Panc1 (cell line): ENCODE results near the gene MARCHF3. TPM values are rescaled to one million over a fixed set of nuclear protein-coding genes. Genes with fewer than 3 reads are reported as not detected.

ENCODE experiments used
- ATAC-seq: fragments of 200-7000 bp; cut with Tn5 transposase; 2 replicates; pipeline ENCODE4 v1.9.1; 2020; ENCODE audit warnings: mild to moderate bottlenecking, moderate library complexity
- BruUV-seq: library from RNA; stranded (reverse); fragments of 400-500 nt; replicated peaks from 2 replicates; lab custom pipeline; 2021; lab: Mats Ljungman, UMichigan
- CTCF ChIA-PET: fragments of 300-600 bp; sonication (Branson Sonifier 250); formaldehyde crosslinking; loops from one replicate; lab custom pipeline; 2022; ENCODE audit warnings: antibody characterized with exemption; lab: Charles Lee
- POLR2A ChIA-PET: fragments of 300-600 bp; sonication (Branson Sonifier 250); formaldehyde crosslinking; loops from one replicate; lab custom pipeline; 2022; ENCODE audit warnings: antibody characterized with exemption; lab: Charles Lee
- DNase-seq: peaks from one replicate; pipeline ENCODE4 v3.0.0-alpha.2; 2010; ENCODE audit warnings: low read depth, low spot score
- H3K27ac ChIP-seq: 2 replicates; pipeline ENCODE4 v1.5.1; 2011; ENCODE audit warnings: mild to moderate bottlenecking, low read length, inconsistent platforms
- H3K27me3 ChIP-seq: fragments of 200-500 bp; sonication (Bioruptor generic); 2 replicates; pipeline ENCODE4 v1.6.0; 2014; ENCODE audit warnings: low read length, inconsistent platforms; ENCODE audit not compliant: control insufficient read depth, insufficient read depth
- H3K36me3 ChIP-seq: fragments of 200-500 bp; sonication (Bioruptor generic); 2 replicates; pipeline ENCODE4 v1.5.1; 2014; ENCODE audit warnings: inconsistent platforms, mild to moderate bottlenecking, low read length, moderate library complexity; ENCODE audit not compliant: control insufficient read depth, insufficient read depth
- H3K4me1 ChIP-seq: 2 replicates; pipeline ENCODE4 v1.5.1; 2011; ENCODE audit warnings: inconsistent platforms, mild to moderate bottlenecking, low read length, moderate library complexity; ENCODE audit not compliant: control insufficient read depth, insufficient read depth
- H3K4me3 ChIP-seq, 2 experiments: 2 replicates each; pipeline ENCODE4 v1.5.1; 2011 to 2012; ENCODE audit warnings: low read depth in 2 of 2, low read length in 2 of 2, mild to moderate bottlenecking in 2 of 2, inconsistent platforms in 1 of 2, moderate library complexity in 1 of 2
- H3K9me3 ChIP-seq: fragments of 200-500 bp; sonication (Bioruptor generic); 2 replicates; pipeline ENCODE4 v1.5.1; 2014; ENCODE audit warnings: low read depth, mild to moderate bottlenecking, inconsistent platforms, low read length, moderate library complexity; ENCODE audit not compliant: control insufficient read depth, insufficient read depth
- POLR2AphosphoS5 ChIP-seq: IDR thresholded peaks from 2 replicates; pipeline ENCODE4 v1.6.1; 2012; ENCODE audit warnings: mild to moderate bottlenecking, low read depth, low read length, moderate library complexity
- REST ChIP-seq, 2 experiments: IDR thresholded peaks; 2 replicates each; pipeline ENCODE4 v1.6.1; 2011 to 2012; ENCODE audit warnings: low read depth in 2 of 2, control low read depth in 1 of 2, low read length in 1 of 2, mild to moderate bottlenecking in 1 of 2, moderate library complexity in 1 of 2; ENCODE audit not compliant: insufficient read depth in 1 of 2
- SIN3A ChIP-seq: IDR thresholded peaks from 2 replicates; pipeline ENCODE4 v1.6.1; 2012; ENCODE audit warnings: low read depth, mild to moderate bottlenecking, low read length, moderate library complexity, borderline replicate concordance; ENCODE audit not compliant: insufficient read depth
- TCF7L2 ChIP-seq: IDR thresholded peaks from 2 replicates; pipeline ENCODE4 v1.6.1; 2011; ENCODE audit warnings: mild to moderate bottlenecking, low read depth, low read length, inconsistent platforms
- in situ Hi-C: cut with HindIII; loops from 2 replicates; pipeline ENCODE4 v1.10.0; 2016; ENCODE audit warnings: low sequenced_read_pairs, low pct_unique_long_range_greater_than_20kb
- intact Hi-C: fragments of 100-400 bp; cut with micrococcal nuclease; formaldehyde crosslinking; loops from one replicate; pipeline ENCODE4 v1.10.0; 2022; ENCODE audit not compliant: unreplicated experiment
- total RNA-seq: library from RNA; stranded (reverse); gene quantifications from one replicate; pipeline ENCODE4 v1.2.1, GENCODE V29; 2021; ENCODE audit not compliant: unreplicated experiment
- TF ChIP-seq, protein P1 (sequence below): fragments of 450-650 bp; IDR thresholded peaks from 2 replicates; pipeline ENCODE4 v1.5.1; 2017; ENCODE audit warnings: mild to moderate bottlenecking

The MARCHF3 gene
- total RNA-seq, 1 experiment from 2014 or later: 3.0 TPM

DNA sequence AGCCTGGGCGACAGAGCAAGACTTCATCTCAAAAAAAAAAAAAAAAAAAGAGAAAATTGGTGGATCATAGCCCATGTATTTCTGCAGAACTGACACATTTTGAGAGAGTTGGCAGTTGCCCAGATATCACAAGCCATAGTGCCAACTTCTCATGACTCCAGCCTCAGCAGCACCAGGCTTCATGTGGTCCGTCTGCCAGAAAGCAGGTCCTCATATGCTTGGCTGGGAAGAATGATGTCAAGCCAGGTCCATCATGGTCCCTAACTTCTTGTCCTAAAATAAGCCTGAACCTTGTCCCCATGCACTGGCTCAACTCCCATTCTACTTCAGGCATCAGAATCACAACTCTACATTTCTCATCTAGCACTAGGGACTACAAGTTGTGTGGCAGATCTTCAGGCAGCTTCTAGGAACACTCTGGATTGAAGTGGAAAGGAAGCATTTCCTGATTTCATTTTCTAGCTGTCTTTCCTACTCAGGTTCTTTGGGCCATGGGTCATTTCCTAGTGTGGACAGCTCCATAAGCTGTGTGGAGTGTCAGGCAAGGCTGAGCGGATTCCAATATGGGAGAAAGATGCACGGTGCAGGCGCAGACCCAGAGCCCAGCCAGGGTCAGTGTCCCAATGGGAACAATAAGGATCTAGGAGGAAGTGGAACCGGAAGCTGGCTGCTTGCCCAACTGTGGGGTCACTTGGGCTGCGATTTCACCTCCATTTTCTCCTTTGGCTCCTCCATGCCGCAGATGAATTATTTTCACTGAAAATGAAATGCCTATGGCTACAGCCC lies 163.3 kb downstream of the MARCHF3 start:
- Histone ChIP-seq H3K36me3 (no peaks in the 10 kb centered on the region), H3K9me3 (no peaks in the 10 kb centered on the region), H3K4me1 (no peaks in the 10 kb centered on the region), H3K27ac (no peak overlapping the region), H3K27me3 (no peaks in the 10 kb centered on the region), H3K4me3 (no peak overlapping the region)
- TF ChIP-seq, protein P1, sequence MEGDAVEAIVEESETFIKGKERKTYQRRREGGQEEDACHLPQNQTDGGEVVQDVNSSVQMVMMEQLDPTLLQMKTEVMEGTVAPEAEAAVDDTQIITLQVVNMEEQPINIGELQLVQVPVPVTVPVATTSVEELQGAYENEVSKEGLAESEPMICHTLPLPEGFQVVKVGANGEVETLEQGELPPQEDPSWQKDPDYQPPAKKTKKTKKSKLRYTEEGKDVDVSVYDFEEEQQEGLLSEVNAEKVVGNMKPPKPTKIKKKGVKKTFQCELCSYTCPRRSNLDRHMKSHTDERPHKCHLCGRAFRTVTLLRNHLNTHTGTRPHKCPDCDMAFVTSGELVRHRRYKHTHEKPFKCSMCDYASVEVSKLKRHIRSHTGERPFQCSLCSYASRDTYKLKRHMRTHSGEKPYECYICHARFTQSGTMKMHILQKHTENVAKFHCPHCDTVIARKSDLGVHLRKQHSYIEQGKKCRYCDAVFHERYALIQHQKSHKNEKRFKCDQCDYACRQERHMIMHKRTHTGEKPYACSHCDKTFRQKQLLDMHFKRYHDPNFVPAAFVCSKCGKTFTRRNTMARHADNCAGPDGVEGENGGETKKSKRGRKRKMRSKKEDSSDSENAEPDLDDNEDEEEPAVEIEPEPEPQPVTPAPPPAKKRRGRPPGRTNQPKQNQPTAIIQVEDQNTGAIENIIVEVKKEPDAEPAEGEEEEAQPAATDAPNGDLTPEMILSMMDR: no peak
- no peak for TF ChIP-seq REST (IDR thresholded peaks at IDR 0.05; ENCODE audit: insufficient read depth in 1 of 2, low read depth in 2 of 2, low read length in 1 of 2)
- no peak for TF ChIP-seq SIN3A
- POLR2A ChIA-PET: no interaction called here
- DNase-seq (no peak), ATAC-seq (no peak)
- in situ Hi-C loops: no loop called here
- CTCF ChIA-PET: no interaction called here
- intact Hi-C loops: loop anchor here (10.0 kb wide), 1 partner anchor 448 kb away; no protein-coding TSS in a partner anchor
- no TSS peak for BruUV-seq

GRCh38 chr5:126865299-126865698 lies 165.1 kb downstream of the MARCHF3 start:
- H3K27ac ChIP-seq: no peak overlapping the region
- no peak overlapping the region for H3K4me3 ChIP-seq
- no peak for ATAC-seq
- H3K27me3 ChIP-seq: no peaks in the 10 kb centered on the region
- ChIA-PET CTCF (no interaction called here), POLR2A (no interaction called here)
- H3K36me3 ChIP-seq: no peaks in the 10 kb centered on the region
- no peaks in the 10 kb centered on the region for H3K4me1 ChIP-seq
- H3K9me3 ChIP-seq: no peaks in the 10 kb centered on the region
- no peak for DNase-seq
- in situ Hi-C loops: no loop called here
- TF ChIP-seq REST (IDR thresholded peaks at IDR 0.05; ENCODE audit: insufficient read depth in 1 of 2, low read depth in 2 of 2, low read length in 1 of 2): no peak
- no peak for TF ChIP-seq TCF7L2
- no peak for TF ChIP-seq POLR2AphosphoS5
- TF ChIP-seq, protein P1: no peak
- TF ChIP-seq SIN3A: no peak
- intact Hi-C loops: loop anchor here (10.0 kb wide), 1 partner anchor 450 kb away; no protein-coding TSS in a partner anchor
- BruUV-seq: no TSS peak
